Measurements from ENCODE around the gene PLA1A.

GRCh38 chr3:119588112-119588511, 9.6 kb upstream of the PLA1A start:
- TF ChIP-seq, protein P1, sequence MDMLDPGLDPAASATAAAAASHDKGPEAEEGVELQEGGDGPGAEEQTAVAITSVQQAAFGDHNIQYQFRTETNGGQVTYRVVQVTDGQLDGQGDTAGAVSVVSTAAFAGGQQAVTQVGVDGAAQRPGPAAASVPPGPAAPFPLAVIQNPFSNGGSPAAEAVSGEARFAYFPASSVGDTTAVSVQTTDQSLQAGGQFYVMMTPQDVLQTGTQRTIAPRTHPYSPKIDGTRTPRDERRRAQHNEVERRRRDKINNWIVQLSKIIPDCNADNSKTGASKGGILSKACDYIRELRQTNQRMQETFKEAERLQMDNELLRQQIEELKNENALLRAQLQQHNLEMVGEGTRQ (IDR thresholded peaks at IDR 0.05; ENCODE audit: borderline replicate concordance, low read depth, low read length), result no peak
- TF ChIP-seq, protein P2, sequence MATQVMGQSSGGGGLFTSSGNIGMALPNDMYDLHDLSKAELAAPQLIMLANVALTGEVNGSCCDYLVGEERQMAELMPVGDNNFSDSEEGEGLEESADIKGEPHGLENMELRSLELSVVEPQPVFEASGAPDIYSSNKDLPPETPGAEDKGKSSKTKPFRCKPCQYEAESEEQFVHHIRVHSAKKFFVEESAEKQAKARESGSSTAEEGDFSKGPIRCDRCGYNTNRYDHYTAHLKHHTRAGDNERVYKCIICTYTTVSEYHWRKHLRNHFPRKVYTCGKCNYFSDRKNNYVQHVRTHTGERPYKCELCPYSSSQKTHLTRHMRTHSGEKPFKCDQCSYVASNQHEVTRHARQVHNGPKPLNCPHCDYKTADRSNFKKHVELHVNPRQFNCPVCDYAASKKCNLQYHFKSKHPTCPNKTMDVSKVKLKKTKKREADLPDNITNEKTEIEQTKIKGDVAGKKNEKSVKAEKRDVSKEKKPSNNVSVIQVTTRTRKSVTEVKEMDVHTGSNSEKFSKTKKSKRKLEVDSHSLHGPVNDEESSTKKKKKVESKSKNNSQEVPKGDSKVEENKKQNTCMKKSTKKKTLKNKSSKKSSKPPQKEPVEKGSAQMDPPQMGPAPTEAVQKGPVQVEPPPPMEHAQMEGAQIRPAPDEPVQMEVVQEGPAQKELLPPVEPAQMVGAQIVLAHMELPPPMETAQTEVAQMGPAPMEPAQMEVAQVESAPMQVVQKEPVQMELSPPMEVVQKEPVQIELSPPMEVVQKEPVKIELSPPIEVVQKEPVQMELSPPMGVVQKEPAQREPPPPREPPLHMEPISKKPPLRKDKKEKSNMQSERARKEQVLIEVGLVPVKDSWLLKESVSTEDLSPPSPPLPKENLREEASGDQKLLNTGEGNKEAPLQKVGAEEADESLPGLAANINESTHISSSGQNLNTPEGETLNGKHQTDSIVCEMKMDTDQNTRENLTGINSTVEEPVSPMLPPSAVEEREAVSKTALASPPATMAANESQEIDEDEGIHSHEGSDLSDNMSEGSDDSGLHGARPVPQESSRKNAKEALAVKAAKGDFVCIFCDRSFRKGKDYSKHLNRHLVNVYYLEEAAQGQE (IDR thresholded peaks at IDR 0.05; ENCODE audit: low read depth, low read length), result no peak
- no peak for TF ChIP-seq CTCF (IDR thresholded peaks at IDR 0.05)
- TF ChIP-seq FOXM1 (IDR thresholded peaks at IDR 0.05; ENCODE audit: low read depth), result no peak
- TF ChIP-seq POLR2AphosphoS5 (IDR thresholded peaks at IDR 0.05; ENCODE audit: low read depth, low read length), result no peak
- no peak for TF ChIP-seq RCOR1 (IDR thresholded peaks at IDR 0.05; ENCODE audit: low read length)
- no peak for TF ChIP-seq ZBTB33 (IDR thresholded peaks at IDR 0.05; ENCODE audit: borderline replicate concordance, low read depth)
- no peak for TF ChIP-seq EP300 (IDR thresholded peaks at IDR 0.05; ENCODE audit: borderline replicate concordance in 1 of 2, low read depth in 1 of 2, low read length in 1 of 2)
- TF ChIP-seq FOSL2 (IDR thresholded peaks at IDR 0.05; ENCODE audit: borderline replicate concordance, low read depth), result no peak
- no peak for TF ChIP-seq PBX3 (IDR thresholded peaks at IDR 0.05)
- TF ChIP-seq YY1 (IDR thresholded peaks at IDR 0.05; ENCODE audit: low read depth), result no peak
